Measurements from ENCODE around the gene CBFA2T3. TPM values are rescaled to one million over a fixed set of nuclear protein-coding genes. Genes with fewer than 3 reads are reported as not detected.

CBFA2T3 gene
- total RNA-seq, 6 experiments from 2014 or later = 2.5 to 9.8 (median 4.2) TPM

- Histone ChIP-seq H3K4me1 (no peaks in the 10 kb centered on the region), H3K4me3 (no peak overlapping the region), H3K36me3 (no peaks in the 10 kb centered on the region), H3K9me3 (no peaks in the 10 kb centered on the region), H3K27ac (no peak overlapping the region), H3K27me3 (peaks cover 0 to 5% of the 10 kb centered on the region in 2 donors)
- TF ChIP-seq POLR2A (IDR thresholded peaks at IDR 0.05) (no peak), CTCF (IDR thresholded peaks at IDR 0.05) (no peak)
- intact Hi-C loops (cut with DNase I) = no loop called here
- DNase-seq = no peak
- 72% methylated on average over 7 of the region's 17 CpGs for WGBS (ENCODE audit: insufficient coverage, low coverage, low lambda C conversion rate, missing lambda C conversion rate)
- no peak for ATAC-seq
These were observed 44.1 kb downstream of the CBFA2T3 start for GRCh38 chr16:88932929-88933328.

GRCh38 chr16:88931936-88932335, 45.1 kb downstream of the CBFA2T3 start:
- 67% methylated on average over 8 of the region's 21 CpGs for WGBS (ENCODE audit: insufficient coverage, low coverage, low lambda C conversion rate, missing lambda C conversion rate)
- intact Hi-C loops (cut with DNase I) = no loop called here
- ATAC-seq = no peak

GRCh38 chr16:88931373-88931900, 45.6 kb downstream of the CBFA2T3 start:
- TF ChIP-seq CTCF (IDR thresholded peaks at IDR 0.05) (no peak), POLR2A (IDR thresholded peaks at IDR 0.05) (no peak)
- DNase-seq (no peak), ATAC-seq (no peak)
- no peak overlapping the region for H3K27ac ChIP-seq
- no peak overlapping the region for H3K4me3 ChIP-seq
- H3K36me3 ChIP-seq = no peaks in the 10 kb centered on the region
- H3K4me1 ChIP-seq = no peaks in the 10 kb centered on the region
- H3K9me3 ChIP-seq = no peaks in the 10 kb centered on the region
- intact Hi-C loops (cut with DNase I) = no loop called here
- H3K27me3 ChIP-seq = peaks cover 0 to 5% of the 10 kb centered on the region in 2 donors
- 69% methylated on average over 12 of the region's 20 CpGs for WGBS (ENCODE audit: insufficient coverage, low coverage, low lambda C conversion rate, missing lambda C conversion rate)

More at GRCh38 chr16:88931936-88932335, 45.1 kb downstream of the CBFA2T3 start:
- Histone ChIP-seq H3K4me3 (no peak overlapping the region), H3K27ac (no peak overlapping the region), H3K4me1 (no peaks in the 10 kb centered on the region), H3K9me3 (no peaks in the 10 kb centered on the region), H3K36me3 (no peaks in the 10 kb centered on the region), H3K27me3 (peaks cover 0 to 5% of the 10 kb centered on the region in 2 donors)
- TF ChIP-seq POLR2A (IDR thresholded peaks at IDR 0.05) (no peak), CTCF (IDR thresholded peaks at IDR 0.05) (no peak)
- no peak for DNase-seq

GRCh38 chr16:88930716-88931115, 46.3 kb downstream of the CBFA2T3 start:
- H3K4me3 ChIP-seq = no peak overlapping the region
- ATAC-seq (no peak), DNase-seq (no peak)
- no peaks in the 10 kb centered on the region for H3K4me1 ChIP-seq
- intact Hi-C loops (cut with DNase I) = no loop called here
- no peaks in the 10 kb centered on the region for H3K36me3 ChIP-seq
- WGBS (ENCODE audit: insufficient coverage, low coverage, low lambda C conversion rate, missing lambda C conversion rate) = 70% methylated on average over 4 of the region's 12 CpGs
- TF ChIP-seq POLR2A (IDR thresholded peaks at IDR 0.05) = no peak
- TF ChIP-seq CTCF (IDR thresholded peaks at IDR 0.05) = no peak
- no peaks in the 10 kb centered on the region for H3K9me3 ChIP-seq
- no peak overlapping the region for H3K27ac ChIP-seq
- peaks cover 0 to 1% of the 10 kb centered on the region in 2 donors for H3K27me3 ChIP-seq

- TF ChIP-seq CTCF (IDR thresholded peaks at IDR 0.05) = no peak
- no peak for TF ChIP-seq POLR2A (IDR thresholded peaks at IDR 0.05)
- Histone ChIP-seq H3K27ac (no peak overlapping the region), H3K27me3 (no peaks in the 10 kb centered on the region), H3K9me3 (no peaks in the 10 kb centered on the region), H3K36me3 (no peaks in the 10 kb centered on the region), H3K4me1 (no peaks in the 10 kb centered on the region), H3K4me3 (no peak overlapping the region)
- ATAC-seq (peak in 2 of 4 donors; percentile 23 to 33), DNase-seq (no peak)
- 58% methylated on average over 6 of the region's 14 CpGs for WGBS (ENCODE audit: insufficient coverage, low coverage, low lambda C conversion rate, missing lambda C conversion rate)
- intact Hi-C loops (cut with DNase I) = no loop called here
These were observed 47.9 kb downstream of the CBFA2T3 start for GRCh38 chr16:88929091-88929445.
